RWPE2 (cell line): ENCODE results near the gene GPR139.

Source experiments
- ATAC-seq: fragments of 200-7000 bp; cut with Tn5 transposase; 3 replicates; pipeline ENCODE4 v1.9.1; 2021; ENCODE audit warnings: low read depth
- DNase-seq: peaks from one replicate; pipeline ENCODE4 v3.0.0-alpha.2; 2020; ENCODE audit warnings: low spot score
- H3K27ac ChIP-seq: fragments of 450-650 bp; 2 replicates; pipeline ENCODE4 v1.5.1; 2017; ENCODE audit warnings: mild to moderate bottlenecking; ENCODE audit not compliant: poor library complexity, severe bottlenecking
- H3K27me3 ChIP-seq: fragments of 250-450 bp; sonication (Bioruptor Pico); 2 replicates; pipeline ENCODE4 v1.5.1; 2021; ENCODE audit warnings: mild to moderate bottlenecking, moderate library complexity; ENCODE audit not compliant: insufficient read depth, poor library complexity, severe bottlenecking
- H3K36me3 ChIP-seq: fragments of 250-450 bp; sonication (Bioruptor Pico); 2 replicates; pipeline ENCODE4 v1.5.1; 2020; ENCODE audit warnings: low read depth, mild to moderate bottlenecking, moderate library complexity
- H3K4me1 ChIP-seq: fragments of 250-450 bp; sonication (Bioruptor Pico); 2 replicates; pipeline ENCODE4 v1.5.1; 2021; ENCODE audit warnings: mild to moderate bottlenecking, moderate library complexity; ENCODE audit not compliant: insufficient read depth, poor library complexity, severe bottlenecking
- H3K4me3 ChIP-seq: fragments of 250-450 bp; sonication (Bioruptor Pico); 2 replicates; pipeline ENCODE4 v1.5.1; 2021; ENCODE audit warnings: mild to moderate bottlenecking, moderate library complexity; ENCODE audit not compliant: severe bottlenecking
- H3K9me3 ChIP-seq: fragments of 250-450 bp; sonication (Bioruptor Pico); 2 replicates; pipeline ENCODE4 v1.5.1; 2021; ENCODE audit warnings: mild to moderate bottlenecking, moderate library complexity; ENCODE audit not compliant: severe bottlenecking
- TF ChIP-seq, protein P1 (sequence below): fragments of 450-650 bp; IDR thresholded peaks from one replicate; pipeline ENCODE4 v1.5.1; 2017; ENCODE audit warnings: mild to moderate bottlenecking, moderate library complexity; ENCODE audit not compliant: poor library complexity, severe bottlenecking

GPR139 gene

DNA sequence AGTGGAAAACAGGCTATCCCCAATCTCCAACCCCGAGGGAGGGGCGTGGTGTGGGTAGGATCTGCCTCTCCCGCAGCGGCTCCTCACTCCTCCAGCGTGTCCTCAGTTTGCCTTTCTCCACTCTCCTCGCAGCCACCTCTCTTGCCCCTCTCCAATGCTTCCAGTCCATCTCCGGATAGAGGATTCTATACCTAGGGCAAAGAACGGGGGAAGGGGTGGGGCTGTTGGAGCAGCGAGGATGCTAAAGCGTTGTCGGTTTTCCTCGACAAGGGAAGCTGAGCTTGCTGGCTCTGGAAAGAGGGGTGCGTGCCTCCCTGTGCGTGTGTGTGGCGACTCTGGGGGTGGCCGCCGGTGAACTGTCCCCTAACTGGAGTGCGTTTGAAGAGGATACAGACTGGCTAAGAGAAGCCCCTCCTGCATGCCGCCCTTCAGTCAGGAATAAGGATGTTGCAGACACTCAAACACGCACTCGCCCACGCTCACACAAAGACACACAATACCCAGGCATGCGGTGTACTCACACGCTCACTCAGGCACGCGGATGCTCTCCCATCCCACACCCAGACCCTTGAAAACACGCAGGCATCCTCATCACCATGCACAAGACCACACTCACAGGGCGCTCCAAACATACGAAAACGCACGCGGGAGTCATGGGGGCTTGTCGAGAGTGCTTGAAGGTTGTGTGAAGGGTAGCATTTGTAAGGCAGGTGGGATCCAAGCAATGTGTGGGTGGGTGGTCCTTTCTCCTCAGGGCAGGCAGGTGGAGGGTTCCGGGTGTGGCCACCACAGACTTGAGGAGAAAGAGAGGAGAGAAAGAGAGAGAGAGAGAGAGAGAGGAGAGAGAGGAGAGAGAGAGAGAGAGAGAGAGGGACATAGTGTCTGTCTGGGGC, 655 bp upstream of the GPR139 start:
- Histone ChIP-seq H3K4me1 (no peaks in the 10 kb centered on the region), H3K4me3 (no peak overlapping the region), H3K9me3 (no peaks in the 10 kb centered on the region), H3K27ac (no peak overlapping the region), H3K36me3 (no peaks in the 10 kb centered on the region), H3K27me3 (peaks cover 73% of the 10 kb centered on the region)
- ATAC-seq (no peak), DNase-seq (no peak)
- TF ChIP-seq, protein P1, sequence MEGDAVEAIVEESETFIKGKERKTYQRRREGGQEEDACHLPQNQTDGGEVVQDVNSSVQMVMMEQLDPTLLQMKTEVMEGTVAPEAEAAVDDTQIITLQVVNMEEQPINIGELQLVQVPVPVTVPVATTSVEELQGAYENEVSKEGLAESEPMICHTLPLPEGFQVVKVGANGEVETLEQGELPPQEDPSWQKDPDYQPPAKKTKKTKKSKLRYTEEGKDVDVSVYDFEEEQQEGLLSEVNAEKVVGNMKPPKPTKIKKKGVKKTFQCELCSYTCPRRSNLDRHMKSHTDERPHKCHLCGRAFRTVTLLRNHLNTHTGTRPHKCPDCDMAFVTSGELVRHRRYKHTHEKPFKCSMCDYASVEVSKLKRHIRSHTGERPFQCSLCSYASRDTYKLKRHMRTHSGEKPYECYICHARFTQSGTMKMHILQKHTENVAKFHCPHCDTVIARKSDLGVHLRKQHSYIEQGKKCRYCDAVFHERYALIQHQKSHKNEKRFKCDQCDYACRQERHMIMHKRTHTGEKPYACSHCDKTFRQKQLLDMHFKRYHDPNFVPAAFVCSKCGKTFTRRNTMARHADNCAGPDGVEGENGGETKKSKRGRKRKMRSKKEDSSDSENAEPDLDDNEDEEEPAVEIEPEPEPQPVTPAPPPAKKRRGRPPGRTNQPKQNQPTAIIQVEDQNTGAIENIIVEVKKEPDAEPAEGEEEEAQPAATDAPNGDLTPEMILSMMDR: no peak

DNA sequence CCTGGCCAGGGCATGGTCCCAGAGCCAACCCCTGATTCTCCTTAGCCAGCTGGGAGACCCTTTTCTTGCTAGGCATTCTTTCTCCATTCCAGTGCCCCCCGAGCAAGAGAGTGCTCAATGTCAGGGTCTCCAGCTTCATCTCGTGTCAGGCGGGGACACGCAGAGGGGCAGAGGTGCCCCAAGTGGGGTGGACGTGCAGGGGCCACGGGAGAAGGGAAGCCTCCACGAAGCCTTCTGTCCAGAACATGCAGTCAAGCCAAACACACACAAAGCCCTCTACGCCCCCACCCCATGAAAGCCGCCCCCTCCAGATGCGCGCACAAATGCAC, 852 bp downstream of the GPR139 start:
- Histone ChIP-seq H3K9me3 (no peaks in the 10 kb centered on the region), H3K4me3 (no peak overlapping the region), H3K4me1 (no peaks in the 10 kb centered on the region), H3K27me3 (peaks cover 72% of the 10 kb centered on the region), H3K36me3 (no peaks in the 10 kb centered on the region), H3K27ac (no peak overlapping the region)
- ATAC-seq (no peak), DNase-seq (no peak)
- TF ChIP-seq, protein P1: no peak

DNA sequence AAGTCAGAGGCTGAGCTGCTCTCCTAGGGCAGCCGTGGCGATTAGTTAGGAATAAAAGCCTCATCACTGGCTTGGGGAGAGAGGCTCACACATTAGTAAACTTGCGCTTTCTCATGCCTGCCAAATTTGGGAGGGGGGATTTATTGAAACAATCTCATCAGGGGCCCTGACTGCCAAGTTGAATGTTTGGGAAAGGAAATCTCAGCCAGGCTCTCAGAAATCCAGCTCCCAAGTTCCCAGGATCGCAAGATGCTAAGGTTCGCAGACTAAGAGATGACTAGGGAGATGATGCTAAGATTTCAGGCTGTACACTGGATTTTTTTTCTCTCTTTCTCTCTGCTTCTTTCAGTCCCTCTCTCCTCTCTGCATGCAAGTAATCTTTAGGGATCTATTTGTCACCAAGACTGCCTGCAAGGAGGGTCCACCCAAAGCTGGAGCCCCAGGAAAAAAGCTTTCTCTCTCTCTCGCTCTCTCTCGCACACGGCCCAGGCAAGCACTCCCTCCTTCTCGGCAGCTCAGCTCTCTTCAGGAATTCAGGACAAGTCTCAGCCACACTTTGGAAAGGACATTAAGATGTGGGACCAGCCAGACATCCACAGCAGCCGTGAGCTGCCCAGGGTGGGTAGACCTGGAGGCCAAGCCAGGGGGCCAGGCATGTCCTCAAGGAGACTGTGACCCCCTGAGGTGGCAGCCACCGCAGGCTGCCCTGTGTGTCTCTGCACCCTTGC, 1.4 kb downstream of the GPR139 start:
- DNase-seq: no peak
- ATAC-seq: no peak
- no peaks in the 10 kb centered on the region for H3K4me1 ChIP-seq
- TF ChIP-seq, protein P1: no peak
- H3K4me3 ChIP-seq: no peak overlapping the region
- H3K27me3 ChIP-seq: peaks cover 72% of the 10 kb centered on the region
- H3K27ac ChIP-seq: no peak overlapping the region
- H3K36me3 ChIP-seq: no peaks in the 10 kb centered on the region
- H3K9me3 ChIP-seq: no peaks in the 10 kb centered on the region

DNA sequence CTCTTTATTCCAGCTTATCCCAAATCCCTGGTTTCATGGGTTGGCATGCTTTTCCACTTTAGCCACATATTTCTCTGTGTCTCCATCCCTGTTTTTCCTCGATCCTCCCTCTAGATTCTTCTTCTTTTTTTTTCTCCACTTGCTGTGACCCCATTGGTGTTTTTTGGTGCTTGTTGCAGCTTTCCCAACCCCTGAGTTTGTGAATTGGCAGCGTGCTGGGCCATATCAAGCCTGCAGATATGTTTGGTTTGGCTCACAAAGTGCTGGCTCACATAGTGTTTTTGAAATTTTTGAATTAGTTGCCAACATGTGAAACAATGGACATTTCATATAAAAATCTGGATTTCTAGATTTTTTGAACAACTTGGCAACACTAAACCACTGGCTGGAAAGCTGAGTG, 8.8 kb downstream of the GPR139 start:
- no peak overlapping the region for H3K27ac ChIP-seq
- H3K4me3 ChIP-seq: no peak overlapping the region
- H3K36me3 ChIP-seq: no peaks in the 10 kb centered on the region
- H3K4me1 ChIP-seq: no peaks in the 10 kb centered on the region
- no peaks in the 10 kb centered on the region for H3K9me3 ChIP-seq
- H3K27me3 ChIP-seq: peaks cover 6% of the 10 kb centered on the region
- DNase-seq: no peak
- ATAC-seq: no peak
- TF ChIP-seq, protein P1: no peak
